ENCODE data around the gene ZNF502.

The ZNF502 gene

DNA sequence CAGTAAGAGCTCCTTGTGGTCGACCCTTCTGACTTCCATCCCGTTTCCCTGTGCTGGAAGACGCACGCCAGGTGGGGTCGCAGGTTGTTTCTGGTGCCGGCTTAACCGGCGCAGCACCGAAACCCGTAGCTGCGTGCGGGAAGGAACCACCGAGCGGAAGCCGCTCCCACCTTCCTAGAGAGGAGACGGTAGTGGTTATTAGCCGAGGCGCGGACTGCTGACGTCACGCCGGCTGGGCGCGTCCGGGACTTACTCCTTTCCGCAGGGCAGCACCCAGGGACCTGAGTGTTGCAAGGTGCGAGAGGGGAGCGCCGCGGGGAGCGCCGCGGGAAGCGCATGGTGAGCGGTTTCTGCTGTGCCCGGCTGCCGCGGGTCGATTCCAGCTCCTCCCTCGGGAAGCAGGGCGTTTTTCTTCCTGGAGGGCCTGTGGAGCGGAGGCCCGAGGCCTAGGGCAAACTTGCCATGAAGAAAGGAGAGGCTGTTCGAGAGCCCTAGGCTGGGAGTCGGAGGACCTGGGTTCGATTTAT, 17.0 kb downstream of the ZNF502 start, which contains the start of gene ZNF501:
TSS of gene ZNF501 (plus strand) at position 252 of the 527 bp plus-strand sequence. CDS start 4,787 bp downstream, outside the sequence.
- ATAC-seq = peak; percentile 89
- no peak for TF ChIP-seq OSR1 (CRISPR knock-in tag; IDR thresholded peaks at IDR 0.05)
- TF ChIP-seq ZFP3 (CRISPR knock-in tag; IDR thresholded peaks at IDR 0.05) = peak; percentile 24; the same call in 1 of the 2 replicates

GRCh38 chr3:44734646-44735168, 22.2 kb downstream of the ZNF502 start:
- no peak for ATAC-seq
- TF ChIP-seq TOX (CRISPR knock-in tag; IDR thresholded peaks at IDR 0.05; ENCODE audit: borderline replicate concordance) (no peak), PPARA (CRISPR knock-in tag; IDR thresholded peaks at IDR 0.05; ENCODE audit: borderline replicate concordance) (no peak), CSDC2 (CRISPR knock-in tag; IDR thresholded peaks at IDR 0.05) (no peak), RARB (CRISPR knock-in tag; IDR thresholded peaks at IDR 0.05) (no peak), ESRRG (CRISPR knock-in tag; IDR thresholded peaks at IDR 0.05) (no peak), TSHZ2 (CRISPR knock-in tag; IDR thresholded peaks at IDR 0.05) (no peak), ZC3H10 (CRISPR knock-in tag; IDR thresholded peaks at IDR 0.05) (no peak), ZFP30 (CRISPR knock-in tag; IDR thresholded peaks at IDR 0.05) (no peak), ZNF8 (CRISPR knock-in tag; IDR thresholded peaks at IDR 0.05) (no peak), ZNF70 (CRISPR knock-in tag; IDR thresholded peaks at IDR 0.05) (no peak), ISL1 (CRISPR knock-in tag; IDR thresholded peaks at IDR 0.05) (no peak), ZNF565 (CRISPR knock-in tag; conservative IDR thresholded peaks at IDR 0.05; ENCODE audit: low read depth) (no peak)

DNA sequence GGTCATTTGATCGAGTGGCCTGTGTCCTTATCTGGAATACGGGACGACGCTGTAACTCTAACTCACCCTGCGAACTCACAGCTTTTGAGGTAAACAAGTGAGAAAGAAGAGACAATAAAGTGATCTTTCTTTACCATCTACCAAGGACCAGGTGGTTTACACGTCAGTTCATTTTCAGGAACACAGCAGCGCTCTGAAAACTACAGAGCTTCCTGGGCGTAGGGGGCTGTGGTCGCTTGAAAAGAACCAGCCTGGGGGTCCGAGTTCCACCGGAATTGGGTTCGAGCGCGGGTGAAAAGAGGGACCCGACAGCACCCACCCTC, 48.6 kb downstream of the ZNF502 start:
- peak; percentile 3 for ATAC-seq
- TF ChIP-seq PATZ1 (CRISPR knock-in tag; IDR thresholded peaks at IDR 0.05; ENCODE audit: borderline replicate concordance) = no peak
- no peak for TF ChIP-seq SNAI2 (CRISPR knock-in tag; IDR thresholded peaks at IDR 0.05)
- TF ChIP-seq ZFP30 (CRISPR knock-in tag; IDR thresholded peaks at IDR 0.05) = no peak
- TF ChIP-seq TSHZ2 (CRISPR knock-in tag; IDR thresholded peaks at IDR 0.05) = no peak
- TF ChIP-seq, protein P1, sequence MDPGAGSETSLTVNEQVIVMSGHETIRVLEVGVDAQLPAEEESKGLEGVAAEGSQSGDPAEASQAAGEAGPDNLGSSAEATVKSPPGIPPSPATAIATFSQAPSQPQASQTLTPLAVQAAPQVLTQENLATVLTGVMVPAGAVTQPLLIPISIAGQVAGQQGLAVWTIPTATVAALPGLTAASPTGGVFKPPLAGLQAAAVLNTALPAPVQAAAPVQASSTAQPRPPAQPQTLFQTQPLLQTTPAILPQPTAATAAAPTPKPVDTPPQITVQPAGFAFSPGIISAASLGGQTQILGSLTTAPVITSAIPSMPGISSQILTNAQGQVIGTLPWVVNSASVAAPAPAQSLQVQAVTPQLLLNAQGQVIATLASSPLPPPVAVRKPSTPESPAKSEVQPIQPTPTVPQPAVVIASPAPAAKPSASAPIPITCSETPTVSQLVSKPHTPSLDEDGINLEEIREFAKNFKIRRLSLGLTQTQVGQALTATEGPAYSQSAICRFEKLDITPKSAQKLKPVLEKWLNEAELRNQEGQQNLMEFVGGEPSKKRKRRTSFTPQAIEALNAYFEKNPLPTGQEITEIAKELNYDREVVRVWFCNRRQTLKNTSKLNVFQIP (CRISPR knock-in tag; IDR thresholded peaks at IDR 0.05; ENCODE audit: borderline replicate concordance, low read depth) = no peak
- TF ChIP-seq ZFP3 (CRISPR knock-in tag; IDR thresholded peaks at IDR 0.05) = no peak
- TF ChIP-seq ZNF70 (CRISPR knock-in tag; IDR thresholded peaks at IDR 0.05) = no peak
- no peak for TF ChIP-seq ESRRG (CRISPR knock-in tag; IDR thresholded peaks at IDR 0.05)
- no peak for TF ChIP-seq CSRNP3 (CRISPR knock-in tag; IDR thresholded peaks at IDR 0.05)
- TF ChIP-seq OSR1 (CRISPR knock-in tag; IDR thresholded peaks at IDR 0.05) = no peak

Data from SK-N-SH treated with all-trans-retinoic acid at 6 μM for 48 hours (cell line).